ENCODE data around the gene CERT1.
"Not testable (repeated sequence)": the region's sequence is repeated elsewhere in the genome, so short reads cannot be mapped to it uniquely, and the experiment has no call there.

Gene CERT1

DNA sequence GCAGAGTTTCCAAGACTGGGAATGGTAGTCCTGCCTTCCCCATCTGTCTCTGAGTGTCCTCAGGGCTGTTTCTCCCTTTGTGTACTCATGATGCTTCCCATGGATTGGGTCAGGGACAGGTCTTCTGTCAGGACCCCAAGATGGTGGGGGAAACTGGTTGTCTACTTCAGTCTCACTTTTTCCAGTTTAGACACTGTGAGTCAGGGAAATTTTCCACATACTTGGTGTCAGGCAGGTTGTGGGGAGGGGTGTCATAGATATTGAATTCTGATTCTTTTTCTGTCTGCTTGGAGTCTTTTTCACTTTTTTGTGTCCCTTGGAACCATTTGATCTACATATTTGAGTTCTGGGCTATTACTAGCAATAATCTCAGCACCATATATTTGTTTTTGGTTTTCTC, 10.6 kb upstream of the CERT1 start:
- no peak for DNase-seq

DNA sequence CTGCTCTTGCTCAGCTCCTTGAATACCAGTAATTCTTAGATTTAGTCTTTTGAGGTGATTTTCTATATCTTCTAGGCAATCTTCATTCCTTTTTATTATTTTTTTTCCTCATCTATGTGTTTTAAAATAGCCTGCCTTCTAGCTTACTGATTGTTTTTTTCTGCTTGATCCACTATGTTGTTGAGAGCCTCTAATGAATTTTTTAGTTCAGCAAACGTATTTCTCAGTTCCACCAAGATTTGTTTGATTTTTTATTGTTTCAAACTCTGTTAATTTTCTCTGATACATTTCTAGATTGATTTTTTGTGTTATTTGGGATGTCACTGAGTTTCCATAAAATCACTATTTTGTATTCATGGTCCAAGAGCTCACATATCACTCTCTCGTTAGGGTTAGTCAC, 9.8 kb upstream of the CERT1 start:
- DNase-seq, result no peak

DNA sequence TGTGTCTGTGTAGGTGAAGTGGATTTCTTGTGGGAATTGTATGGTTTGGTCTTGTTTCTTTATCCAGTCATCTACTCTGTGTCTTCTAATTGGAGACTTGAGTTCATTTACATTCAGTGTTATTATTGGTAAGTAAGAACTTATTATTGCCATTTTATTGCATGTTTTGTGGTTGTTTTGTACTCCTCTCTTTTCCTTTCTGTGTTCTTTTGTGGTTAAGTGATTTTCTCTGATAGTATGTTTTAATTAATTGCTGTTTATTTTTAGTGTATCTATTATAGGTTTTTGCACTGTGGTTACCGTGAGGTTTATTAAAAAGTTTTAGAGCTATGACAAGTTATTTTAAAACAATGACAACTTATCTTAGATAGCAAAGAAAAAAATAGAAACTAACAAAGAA, 8.3 kb upstream of the CERT1 start:
- no peak for DNase-seq

DNA sequence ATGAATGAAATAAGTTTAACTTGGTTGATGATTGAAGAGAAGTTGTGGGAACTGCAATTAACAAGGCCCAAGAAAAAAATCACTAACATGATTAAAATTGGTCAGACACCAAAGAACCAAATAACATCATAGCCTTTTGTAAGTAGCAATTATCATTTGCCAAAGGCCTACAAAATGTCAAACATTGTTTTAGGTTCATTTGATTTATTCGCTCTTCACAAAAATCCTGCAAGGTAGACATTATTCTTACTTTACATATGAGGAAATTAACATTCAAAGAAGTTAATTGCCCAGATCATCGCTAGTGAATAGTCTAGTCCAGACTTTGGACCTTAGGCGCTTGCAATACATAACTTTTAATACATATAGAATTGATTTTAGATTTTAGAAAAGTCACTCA, 2.9 kb upstream of the CERT1 start:
- no peak for DNase-seq

DNA sequence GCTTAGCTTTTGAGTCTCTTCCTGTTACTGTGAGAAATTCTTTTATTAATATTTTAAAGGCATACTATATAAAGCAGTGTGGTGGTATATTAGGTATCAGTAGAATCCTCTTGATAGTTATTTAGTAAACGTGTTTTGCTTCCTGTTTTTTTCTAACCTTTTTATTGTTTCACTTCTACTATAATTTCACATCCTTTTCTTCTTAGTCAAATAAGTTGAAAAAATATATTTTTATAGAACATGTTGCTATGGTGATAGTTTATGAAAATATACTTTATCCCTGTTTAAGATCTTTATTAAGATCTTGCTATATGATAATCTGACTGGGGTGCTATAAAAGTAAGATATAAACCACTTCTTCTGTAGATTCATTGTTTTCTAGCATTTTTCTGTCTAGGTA, 2.4 kb upstream of the CERT1 start:
- DNase-seq, result no peak

DNA sequence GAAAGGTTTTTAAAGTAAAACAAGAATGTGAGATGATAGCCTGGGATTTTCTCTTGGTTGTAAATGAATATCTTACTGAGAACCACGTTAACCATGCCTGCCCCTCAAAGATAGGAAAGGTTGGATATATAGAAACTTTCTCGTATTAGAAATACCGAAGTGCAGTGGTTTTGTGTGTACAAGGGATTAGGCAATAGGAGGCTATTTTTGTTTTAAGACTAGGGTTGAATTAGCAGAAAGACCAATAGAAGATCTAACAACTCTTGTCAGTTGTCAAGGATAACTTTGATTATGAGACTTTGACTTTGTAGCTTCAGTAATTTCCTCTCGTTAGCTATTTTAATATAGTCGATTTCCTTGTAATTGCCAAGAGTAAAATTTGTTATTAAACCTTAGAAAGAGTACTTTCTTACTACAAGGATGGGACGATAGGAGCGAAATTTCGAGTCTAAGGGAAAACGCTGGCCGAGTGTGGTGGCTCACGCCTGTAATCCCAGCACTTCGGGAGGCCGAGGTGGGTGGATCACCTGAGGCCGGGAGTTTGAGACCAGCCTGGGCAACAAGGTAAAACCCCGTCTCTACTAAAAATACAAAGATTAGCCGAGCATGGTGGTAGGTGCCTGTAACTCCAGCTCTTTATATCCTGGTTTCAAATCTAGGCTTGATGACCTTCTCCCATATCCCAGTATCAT, 1.1 kb upstream of the CERT1 start:
- DNase-seq, result no peak

DNA sequence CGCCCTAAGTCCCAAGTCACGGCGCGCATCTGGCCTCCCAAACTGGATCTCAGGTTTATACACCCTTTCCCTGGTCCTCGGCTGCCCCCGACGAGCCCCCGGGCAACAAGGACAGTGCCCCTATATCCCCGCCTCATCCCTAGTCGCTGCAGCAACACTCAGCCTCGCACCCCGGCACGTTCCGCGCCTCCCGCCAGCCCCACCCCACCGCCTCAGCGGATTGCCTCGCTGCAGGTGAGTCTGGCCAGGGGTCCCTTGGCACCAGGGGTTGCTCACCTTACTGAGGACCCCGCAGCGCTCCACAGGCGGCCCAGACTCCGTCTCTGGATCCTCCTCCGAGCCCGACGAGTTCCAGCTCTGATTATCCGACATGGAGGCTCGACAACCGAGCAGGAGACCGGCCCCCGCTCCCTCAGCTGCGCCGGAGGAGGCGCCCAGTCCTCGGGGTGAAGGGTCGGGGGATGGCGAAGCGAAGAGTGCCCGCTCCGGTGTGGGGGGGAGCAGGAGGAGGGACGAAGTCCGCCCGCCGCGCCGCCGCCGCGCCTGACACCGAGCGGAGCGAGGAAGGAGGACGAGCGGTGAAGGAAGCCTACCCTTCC, 494 bp downstream of the CERT1 start:
- peak; percentile 44 for DNase-seq

DNA sequence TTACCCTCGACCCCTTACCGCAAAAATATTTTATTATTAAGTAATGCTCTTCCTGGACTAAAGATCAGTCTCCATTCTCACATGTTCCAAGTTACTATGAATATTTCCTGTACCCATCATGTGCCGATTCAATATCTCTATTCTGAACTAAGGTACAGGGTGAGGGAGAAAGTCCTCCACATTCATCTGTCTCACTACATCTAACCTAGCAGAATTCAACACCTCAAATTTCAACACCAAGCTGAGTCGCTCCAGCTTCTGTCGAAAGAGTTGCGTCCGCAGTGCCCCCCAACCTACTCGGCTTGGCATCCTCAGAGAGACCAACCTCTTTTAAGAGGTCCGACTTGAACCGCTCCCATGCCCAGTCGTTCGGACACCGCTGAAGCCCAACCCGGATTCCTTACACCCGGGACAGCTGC, 1.0 kb downstream of the CERT1 start:
- peak; percentile 42 for DNase-seq

DNA sequence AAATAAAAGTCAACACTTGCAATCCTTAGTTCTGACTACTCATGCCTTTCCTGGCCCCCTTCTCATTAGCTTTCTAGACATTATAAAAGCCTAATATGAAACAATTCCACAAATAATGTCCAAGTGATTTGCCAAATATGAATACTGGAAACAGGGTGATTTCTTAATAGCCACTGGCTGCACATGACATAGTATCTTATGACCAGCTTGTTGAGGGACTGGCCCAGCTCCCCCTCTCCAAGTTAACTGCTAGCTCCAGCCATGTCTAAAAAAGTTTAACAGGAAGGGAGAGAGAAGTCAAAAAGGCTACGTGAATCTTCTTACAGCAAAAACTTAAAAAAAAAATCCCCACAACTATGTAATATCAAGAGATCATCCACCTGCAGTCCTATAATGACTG, 1.5 kb downstream of the CERT1 start:
- DNase-seq, result no peak

DNA sequence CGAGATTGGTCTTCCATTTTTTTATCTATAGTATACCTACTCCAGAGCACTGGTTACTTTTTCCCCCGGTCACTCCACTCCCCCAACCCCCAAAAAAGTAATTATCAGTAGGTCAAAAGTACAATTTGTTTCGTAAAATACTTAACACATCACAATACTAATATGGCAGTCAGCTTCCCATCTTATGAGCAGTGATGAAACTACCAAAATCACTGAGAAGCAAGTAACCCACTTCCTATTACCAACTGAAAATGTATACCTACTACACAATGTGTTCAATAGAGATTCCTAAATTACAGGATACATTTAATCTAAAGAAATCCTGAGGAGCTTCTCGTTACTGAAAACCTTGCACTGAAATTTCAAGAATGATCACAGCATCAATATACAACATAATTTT, 1.9 kb downstream of the CERT1 start:
- no peak for DNase-seq

DNA sequence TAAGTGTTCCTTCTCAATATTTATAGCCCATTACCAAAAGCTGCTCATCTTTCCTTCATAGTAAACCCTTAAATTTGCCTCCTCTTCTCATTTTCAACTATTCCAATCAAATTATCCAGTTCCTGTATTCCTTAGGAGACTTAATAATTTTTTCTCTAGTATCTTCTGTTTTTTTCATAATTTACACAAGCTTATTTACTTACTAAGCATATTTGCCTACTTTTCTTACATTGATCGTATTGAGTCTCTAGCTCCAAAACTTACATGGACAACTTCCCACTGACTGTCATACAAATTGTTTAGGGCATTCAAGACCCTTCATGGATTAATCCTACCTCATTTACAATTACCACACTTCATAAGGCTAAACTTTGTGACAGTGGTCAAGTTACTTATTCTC, 3.6 kb downstream of the CERT1 start:
- no peak for DNase-seq

DNA sequence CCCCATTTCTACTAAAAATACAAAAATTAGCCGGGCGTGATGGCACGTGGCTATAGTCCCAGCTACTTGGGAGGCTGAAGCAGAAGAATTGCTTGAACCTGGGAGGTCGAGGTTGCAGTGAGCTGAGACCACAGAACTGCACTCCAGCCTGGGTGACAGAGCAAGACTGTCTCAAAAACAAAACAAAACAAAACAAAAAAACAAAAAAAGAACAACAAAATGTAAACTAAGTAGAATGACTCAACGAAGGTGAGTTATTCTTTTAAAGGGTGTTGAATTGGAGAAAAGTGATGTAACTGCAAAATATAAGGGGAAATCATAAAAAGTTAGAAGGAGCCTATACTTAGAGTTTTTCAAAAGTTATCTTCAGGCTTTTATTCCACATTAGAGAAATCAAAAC, 6.3 kb downstream of the CERT1 start:
- not testable (repeated sequence) for DNase-seq

DNA sequence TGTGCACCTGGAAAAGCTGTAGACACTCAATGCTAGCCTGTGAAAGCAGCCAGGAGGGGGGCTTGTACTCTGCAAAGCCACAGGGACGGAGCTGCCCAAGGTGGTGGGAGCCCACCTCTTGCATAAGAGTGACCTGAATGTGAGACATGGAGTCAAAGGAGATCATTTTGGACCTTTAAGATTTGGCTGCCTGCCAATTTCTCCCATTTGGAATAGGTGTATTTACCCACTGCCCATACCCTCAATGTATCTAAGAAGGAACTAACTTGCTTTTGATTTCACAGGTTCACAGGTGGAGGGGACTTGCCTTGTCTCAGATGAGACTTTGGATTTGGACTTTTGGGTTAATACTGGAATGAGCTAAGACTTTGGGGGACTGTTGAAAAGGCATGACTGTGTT, 12.6 kb downstream of the CERT1 start:
- DNase-seq, result not testable (repeated sequence)

DNA sequence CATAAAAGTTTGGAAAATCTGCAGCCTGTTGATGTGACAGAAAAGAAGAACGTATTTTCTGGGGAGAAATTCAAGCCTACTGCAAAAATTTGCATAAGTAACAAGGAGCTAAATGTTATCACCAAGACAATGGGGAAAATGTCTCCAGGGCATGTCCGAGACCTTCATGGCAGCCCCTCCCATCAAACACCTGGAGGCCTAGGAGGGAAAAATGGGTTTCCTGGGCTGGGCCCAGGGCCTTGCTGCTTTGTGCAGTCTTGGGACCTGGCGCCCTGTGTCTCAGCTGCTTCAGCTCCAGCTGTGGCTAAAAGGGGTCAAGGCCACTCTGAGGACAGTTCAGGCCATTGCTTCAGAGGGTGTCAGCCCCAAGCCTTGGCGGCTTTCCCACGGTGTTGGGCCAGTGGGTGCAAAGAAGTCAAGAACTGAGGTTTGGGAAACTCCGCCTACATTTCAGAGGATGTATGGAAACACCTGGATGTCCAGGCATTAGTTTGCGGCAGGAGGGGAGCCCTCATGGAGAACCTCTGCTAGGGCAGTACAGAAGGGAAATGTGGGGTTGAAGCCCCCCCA, 13.1 kb downstream of the CERT1 start:
- no peak for DNase-seq

DNA sequence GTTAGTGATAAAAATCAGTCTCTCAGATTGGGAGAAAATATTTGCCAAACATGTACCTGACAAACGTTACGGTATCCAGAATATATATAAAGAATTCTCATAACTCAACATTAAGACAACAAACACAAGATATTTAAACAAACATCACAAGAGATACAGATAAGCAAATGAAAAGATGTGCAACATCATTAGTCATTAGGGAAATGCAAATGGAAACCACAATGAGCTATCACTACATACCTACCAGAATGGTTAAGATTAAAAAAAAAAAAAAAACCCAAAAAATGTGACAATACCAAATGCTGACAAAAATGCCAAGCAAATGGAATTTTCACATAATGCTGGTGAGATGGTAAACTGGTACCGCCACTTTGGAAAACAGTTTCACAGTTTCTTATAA, 15.4 kb downstream of the CERT1 start:
- DNase-seq, result no peak

DNA sequence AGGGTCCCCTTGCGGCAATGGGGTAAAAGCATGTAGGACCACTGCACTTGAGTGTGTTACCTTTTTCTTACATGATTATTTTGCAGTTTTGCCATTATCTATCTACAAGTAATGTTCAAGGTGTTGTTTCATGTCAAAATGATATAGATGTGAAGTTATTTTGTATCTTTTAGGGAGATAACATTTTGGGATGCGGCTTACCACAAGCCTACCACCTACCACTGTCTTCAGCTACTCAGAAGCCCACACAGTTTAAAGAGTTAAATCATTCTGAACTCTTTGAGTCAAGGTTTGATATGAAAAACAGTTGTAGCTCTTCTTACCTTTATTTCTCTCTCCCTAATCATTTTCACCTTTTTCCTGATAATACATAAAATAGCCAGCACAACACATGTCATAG, 19.8 kb downstream of the CERT1 start:
- no peak for DNase-seq

DNA sequence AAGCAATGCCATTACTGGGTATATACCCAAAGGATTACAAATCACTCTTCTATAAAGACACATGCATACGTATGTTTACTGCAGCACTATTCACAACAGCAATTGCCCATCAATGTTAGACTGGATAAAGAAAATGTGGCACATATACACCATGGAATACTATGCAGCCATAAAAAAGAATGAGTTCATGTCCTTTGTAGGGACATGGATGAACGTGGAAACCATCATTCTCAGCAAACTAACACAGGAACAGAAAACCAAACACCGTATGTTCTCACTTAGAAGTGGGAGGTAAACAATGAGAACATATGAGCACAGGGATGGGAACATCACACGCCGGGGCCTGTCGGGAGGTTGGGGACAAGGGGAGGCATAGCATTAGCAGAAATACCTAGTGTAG, 21.6 kb downstream of the CERT1 start:
- DNase-seq, result not testable (repeated sequence)

DNA sequence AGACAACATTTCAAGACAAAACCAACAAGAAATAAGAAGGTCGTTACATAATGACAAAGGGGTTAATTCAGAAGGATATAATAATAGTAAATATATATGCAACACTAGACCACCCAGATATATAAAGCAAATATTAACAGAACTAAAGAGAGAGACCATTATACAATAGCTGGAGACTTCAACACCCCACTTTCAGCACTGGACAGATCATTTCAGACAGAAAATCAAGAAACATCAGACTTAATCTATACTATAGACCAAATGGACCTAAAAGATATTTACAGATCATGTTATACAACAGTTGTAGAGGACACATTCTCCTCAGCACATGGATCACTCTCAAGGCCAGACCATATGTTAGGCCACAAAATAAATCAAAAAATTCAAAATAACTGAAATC, 26.8 kb downstream of the CERT1 start:
- no peak for DNase-seq

DNA sequence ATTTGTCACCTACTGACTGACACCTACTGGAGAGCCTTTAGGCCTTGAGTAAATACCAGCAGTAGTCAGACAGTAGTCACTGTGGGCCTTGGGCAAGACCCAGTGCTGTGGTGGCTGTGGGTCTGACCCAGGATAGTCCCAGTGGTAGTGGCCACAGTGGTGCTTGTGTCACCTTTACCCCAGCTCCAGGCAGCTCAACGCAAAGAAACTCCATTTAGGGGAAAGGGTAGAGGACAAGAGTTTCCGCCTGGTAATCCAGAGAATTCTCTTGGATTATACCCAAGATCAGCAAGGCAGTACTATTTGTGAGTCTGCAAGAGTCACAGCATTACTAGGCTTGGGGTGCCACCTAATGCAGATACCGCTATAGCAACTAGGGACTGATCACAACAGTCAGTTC, 28.9 kb downstream of the CERT1 start:
- no peak for DNase-seq

DNA sequence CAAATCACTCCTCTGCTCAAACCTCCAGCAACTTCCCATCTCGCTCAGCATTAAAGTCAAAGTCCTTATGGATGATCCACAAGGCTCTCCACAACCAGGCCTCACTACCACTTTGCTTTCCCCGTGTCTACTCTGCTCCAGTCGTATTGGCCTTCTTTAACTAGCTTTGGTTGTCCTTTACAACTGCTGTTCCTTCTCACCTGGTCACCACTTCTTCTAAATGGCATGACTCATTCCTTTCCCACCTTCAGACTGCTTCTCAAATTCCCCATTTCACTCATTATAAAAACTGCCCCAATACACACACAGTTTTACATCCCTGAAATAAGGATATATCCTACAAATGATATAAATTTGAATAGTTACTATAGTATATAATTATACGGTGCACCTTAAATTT, 30.4 kb downstream of the CERT1 start:
- no peak for DNase-seq

DNA sequence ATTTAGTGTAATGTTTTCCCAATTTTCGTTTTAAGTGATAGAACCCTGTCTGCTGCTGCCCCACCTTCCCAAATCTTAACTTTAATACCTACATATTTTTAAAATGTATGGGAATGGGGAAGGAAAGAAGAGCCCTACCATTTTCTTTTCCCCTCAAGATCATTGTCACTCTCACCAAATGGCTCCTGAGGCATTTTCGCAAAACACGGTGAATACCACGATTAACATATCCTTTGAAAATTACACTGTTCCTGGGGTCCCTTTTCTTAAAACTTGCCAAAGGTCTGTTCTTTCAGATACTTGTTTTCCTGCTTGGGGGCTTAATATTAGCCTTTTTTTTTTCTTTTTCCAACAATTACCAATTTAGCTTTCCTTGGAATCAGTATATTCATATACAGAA, 36.1 kb downstream of the CERT1 start:
- no peak for DNase-seq

DNA sequence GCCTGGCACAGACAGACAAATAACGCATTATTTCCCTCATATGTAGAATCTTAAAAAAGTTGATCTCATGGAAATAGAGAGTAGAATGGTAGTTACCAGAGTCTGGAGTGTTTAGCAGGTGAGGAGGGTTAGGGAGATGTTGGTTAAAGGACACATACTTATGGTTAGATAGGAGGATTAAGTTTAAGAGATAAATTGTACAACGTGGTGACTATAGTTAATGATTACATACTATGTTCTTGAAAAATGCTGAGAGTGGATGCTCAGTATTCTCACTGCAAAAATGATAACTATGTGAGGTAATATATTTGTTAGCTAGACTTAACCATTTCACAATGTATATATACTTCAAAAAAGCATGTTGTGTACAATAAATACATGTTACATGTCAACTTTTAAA, 38.0 kb downstream of the CERT1 start:
- DNase-seq, result peak; percentile 37

DNA sequence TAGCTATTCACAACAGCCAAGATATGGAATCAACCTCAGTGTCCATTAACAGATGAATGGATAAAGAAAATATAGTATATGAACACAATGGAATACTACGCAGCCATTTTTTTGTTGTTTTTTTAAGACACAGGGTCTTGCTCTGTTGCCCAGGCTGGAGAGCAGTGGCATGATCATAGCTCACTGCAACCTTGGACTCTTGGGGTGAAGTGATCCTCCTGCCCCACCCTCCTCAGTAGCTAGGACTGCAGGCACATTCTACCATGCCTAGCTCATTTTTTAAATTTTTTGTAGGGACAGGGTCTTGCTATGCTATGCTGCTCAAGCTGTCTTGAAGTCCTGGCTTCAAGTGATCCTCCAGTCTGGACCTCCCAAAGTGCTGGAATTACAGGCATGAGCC, 38.5 kb downstream of the CERT1 start:
- no peak for DNase-seq

DNA sequence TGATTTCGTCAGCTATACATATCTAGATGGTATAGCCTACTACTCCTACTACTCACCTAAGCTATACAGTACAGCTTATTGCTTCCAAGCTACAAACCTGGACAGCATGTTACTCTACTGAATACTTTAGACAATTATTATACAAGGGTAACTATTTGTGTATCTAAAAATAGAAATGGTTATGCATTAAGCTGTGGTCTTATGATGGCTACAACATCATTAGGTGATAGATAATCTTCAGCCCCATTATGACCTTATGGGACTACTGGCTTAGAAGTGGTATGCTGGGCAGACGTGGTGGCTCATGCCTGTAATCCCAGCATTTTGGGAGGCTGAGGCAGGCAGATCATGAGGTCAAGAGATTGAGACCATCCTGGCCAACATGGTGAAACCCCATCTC, 40.2 kb downstream of the CERT1 start:
- no peak for DNase-seq

DNA sequence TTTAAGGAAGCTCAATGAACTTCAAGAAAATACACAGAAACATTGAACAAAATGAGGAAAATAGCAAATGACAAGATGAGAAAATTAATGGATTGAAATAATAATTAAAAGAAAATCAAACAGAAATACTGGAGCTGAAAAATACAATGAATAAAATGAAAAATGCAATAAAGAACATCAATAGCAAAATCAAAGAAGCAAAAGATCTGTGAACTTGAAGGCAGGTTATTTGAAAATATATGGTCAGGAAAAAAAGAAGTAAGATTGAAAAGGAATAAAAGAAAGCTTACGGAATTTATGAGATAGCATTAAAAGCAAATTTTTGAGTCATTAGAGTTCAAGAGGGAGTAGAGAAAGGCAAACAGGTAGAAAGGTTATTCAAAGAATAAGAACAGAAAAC, 42.4 kb downstream of the CERT1 start:
- no peak for DNase-seq

Data from kidney glomerular epithelial cell (primary cell).